Neural crest cell (in vitro differentiated cells): ENCODE results near the gene MIXL1. TPM values are rescaled to one million over a fixed set of nuclear protein-coding genes. Genes with fewer than 3 reads are reported as not detected.

Source experiments
- DNase-seq: peaks from one replicate; pipeline ENCODE4 v3.0.0; 2021; ENCODE audit warnings: low read depth, mixed read lengths, low spot score
- H3K27ac Mint-ChIP-seq: one replicate; pipeline ENCODE4 v1.8.0; 2021; ENCODE audit warnings: mild to moderate bottlenecking, mixed read lengths; ENCODE audit not compliant: unreplicated experiment
- H3K27me3 Mint-ChIP-seq: 2 replicates; pipeline ENCODE4 v1.8.0; 2021; ENCODE audit warnings: low read depth, mild to moderate bottlenecking, mixed read lengths
- H3K36me3 Mint-ChIP-seq: 2 replicates; pipeline ENCODE4 v1.8.0; 2021; ENCODE audit warnings: low read depth, mild to moderate bottlenecking, mixed read lengths
- H3K4me1 Mint-ChIP-seq: 2 replicates; pipeline ENCODE4 v1.8.0; 2021; ENCODE audit warnings: mixed read lengths
- H3K4me3 Mint-ChIP-seq: one replicate; pipeline ENCODE4 v1.8.0; 2021; ENCODE audit warnings: mild to moderate bottlenecking, mixed read lengths
- H3K9me3 Mint-ChIP-seq: 2 replicates; pipeline ENCODE4 v1.8.0; 2021; ENCODE audit warnings: mixed read lengths
- CTCF ChIP-seq: fragments of 200-600 bp; sonication (generic); conservative IDR thresholded peaks from 2 replicates; pipeline ENCODE4 v1.5.0; 2021; ENCODE audit warnings: antibody characterized with exemption, mild to moderate bottlenecking
- long read RNA-seq: library from polyadenylated mRNA; unstranded; transcript quantifications from one replicate; pipeline ENCODE4 v2.0.0, GENCODE V29; 2020
- total RNA-seq: library from RNA; stranded (reverse); gene quantifications from 2 replicates; pipeline ENCODE4 v1.2.1, GENCODE V29; 2021

The MIXL1 gene
- total RNA-seq: 0.37 and 0.41 TPM in 2 replicates
- long read RNA-seq: 0 reads

- peaks cover 53% of the 10 kb centered on the region for H3K27me3 Mint-ChIP-seq
- no peaks in the 10 kb centered on the region for H3K9me3 Mint-ChIP-seq
- peaks cover 4% of the 10 kb centered on the region for H3K36me3 Mint-ChIP-seq
- H3K4me3 Mint-ChIP-seq: peak within 1 kb of the TSS; percentile 86
- no peak within 1 kb of the TSS for H3K27ac Mint-ChIP-seq
- peaks cover 5% of the 10 kb centered on the region for H3K4me1 Mint-ChIP-seq
- no peak for TF ChIP-seq CTCF
- DNase-seq: peak; percentile 13
Observed at GRCh38 chr1:226223157-226223785, at the start of gene MIXL1. Gene MIXL1, plus strand, starts transcription at chr1:226223664. Its CDS starts 18 bp downstream, at chr1:226223682.

GRCh38 chr1:226176870-226177269, 46.6 kb upstream of the MIXL1 start:
- no peak for TF ChIP-seq CTCF
- Mint-ChIP-seq H3K4me3 (no peak overlapping the region), H3K4me1 (peaks cover 24% of the 10 kb centered on the region), H3K36me3 (peaks cover 2% of the 10 kb centered on the region), H3K9me3 (no peaks in the 10 kb centered on the region), H3K27me3 (no peaks in the 10 kb centered on the region), H3K27ac (no peak overlapping the region)
- no peak for DNase-seq

- Mint-ChIP-seq H3K27me3 (no peaks in the 10 kb centered on the region), H3K9me3 (no peaks in the 10 kb centered on the region), H3K4me3 (peak overlapping the region; percentile 81), H3K36me3 (peaks cover 2% of the 10 kb centered on the region), H3K4me1 (peaks cover 50% of the 10 kb centered on the region), H3K27ac (peak overlapping the region; percentile 82)
- DNase-seq: no peak
- TF ChIP-seq CTCF: no peak
Observed at GRCh38 chr1:226181996-226182714, 41.3 kb upstream of the MIXL1 start.

- peak overlapping the region; percentile 90 for H3K27ac Mint-ChIP-seq
- peaks cover 40% of the 10 kb centered on the region for H3K4me1 Mint-ChIP-seq
- no peaks in the 10 kb centered on the region for H3K27me3 Mint-ChIP-seq
- no peak for DNase-seq
- no peaks in the 10 kb centered on the region for H3K9me3 Mint-ChIP-seq
- H3K36me3 Mint-ChIP-seq: no peaks in the 10 kb centered on the region
- peak overlapping the region; percentile 96 for H3K4me3 Mint-ChIP-seq
- no peak for TF ChIP-seq CTCF
Observed at GRCh38 chr1:226185141-226186036, 38.1 kb upstream of the MIXL1 start.
